GM15510 (cell line): ENCODE results near the gene FCHSD2.

Experiments used
- POLR2A ChIP-seq: IDR thresholded peaks from 3 replicates; pipeline ENCODE4 v1.6.1; 2011; ENCODE audit warnings: borderline replicate concordance; ENCODE audit not compliant: insufficient read length; ENCODE audit errors: extremely low read depth

The FCHSD2 gene

GRCh38 chr11:73176874-73177155 lies 34.7 kb upstream of the FCHSD2 start:
- TF ChIP-seq POLR2A = no peak

DNA sequence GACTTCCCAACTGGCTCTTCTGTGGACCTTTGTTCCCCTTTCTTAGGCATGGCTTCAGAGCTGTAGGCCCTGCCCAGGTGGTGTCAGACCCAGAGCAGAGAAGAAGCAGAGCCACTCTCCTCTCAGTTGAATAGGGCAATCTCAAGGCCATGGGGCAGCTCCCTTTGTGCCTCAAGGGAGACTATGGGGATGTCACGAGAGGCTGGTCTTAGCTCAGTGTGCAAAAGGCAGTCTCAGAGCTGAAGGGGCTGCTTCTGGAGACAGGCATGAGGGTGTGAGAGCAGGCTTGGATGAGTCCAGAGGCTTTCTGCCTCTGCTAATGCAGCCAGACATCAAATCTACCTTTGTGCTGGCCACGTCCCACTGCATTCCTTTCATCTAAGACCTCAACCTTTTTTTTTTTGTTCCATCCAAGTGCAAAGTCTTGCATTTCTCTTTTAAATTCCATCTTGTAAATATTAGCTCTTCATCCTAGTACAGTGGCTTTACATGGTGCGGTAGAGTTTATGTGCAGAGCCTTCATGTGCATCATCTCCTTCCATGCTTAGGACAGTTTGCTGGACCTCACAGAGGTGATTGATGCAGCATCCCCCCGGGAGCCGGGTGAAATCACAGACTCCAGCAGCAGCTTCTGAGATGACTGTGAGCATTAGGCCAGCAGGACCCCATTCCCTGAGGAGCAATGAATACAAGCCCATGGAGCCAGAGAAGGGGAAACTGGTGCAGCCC lies 34.2 kb upstream of the FCHSD2 start:
- no peak for TF ChIP-seq POLR2A

DNA sequence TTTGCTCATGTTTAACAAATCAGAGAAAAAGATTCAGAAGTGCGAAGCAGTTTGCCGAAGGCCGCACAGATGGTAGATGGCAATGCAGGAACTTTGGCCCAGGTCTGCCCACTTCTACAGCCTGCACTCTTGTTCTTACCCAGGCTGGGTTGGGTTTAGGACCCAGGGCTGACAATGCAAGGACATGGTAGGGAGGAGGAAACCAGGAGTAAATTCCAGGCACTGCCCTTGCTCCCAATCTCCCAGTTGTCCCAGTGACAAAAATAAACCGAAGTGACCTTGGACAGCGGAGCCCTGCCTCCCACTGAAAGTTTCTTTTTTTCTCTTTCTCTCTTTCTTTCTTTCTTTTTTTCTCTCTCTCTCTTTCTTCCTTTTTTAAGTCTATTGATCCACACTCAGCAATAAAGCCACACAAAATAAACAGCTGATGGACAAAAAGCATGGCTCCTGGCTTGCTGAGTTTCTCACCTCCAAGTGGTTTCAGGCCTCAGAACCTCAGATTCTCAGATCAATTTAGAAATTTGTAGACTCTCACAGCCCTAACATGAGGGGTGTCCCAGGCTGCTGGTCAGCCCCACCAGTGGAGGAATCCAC lies 33.5 kb upstream of the FCHSD2 start:
- no peak for TF ChIP-seq POLR2A

GRCh38 chr11:73174495-73174791 lies 32.3 kb upstream of the FCHSD2 start:
- TF ChIP-seq POLR2A = no peak

- no peak for TF ChIP-seq POLR2A
These were observed 31.8 kb upstream of the FCHSD2 start for GRCh38 chr11:73173755-73174494.

GRCh38 chr11:73172992-73173656 lies 31.0 kb upstream of the FCHSD2 start:
- TF ChIP-seq POLR2A = no peak

GRCh38 chr11:73171436-73172161 lies 29.5 kb upstream of the FCHSD2 start:
- no peak for TF ChIP-seq POLR2A

DNA sequence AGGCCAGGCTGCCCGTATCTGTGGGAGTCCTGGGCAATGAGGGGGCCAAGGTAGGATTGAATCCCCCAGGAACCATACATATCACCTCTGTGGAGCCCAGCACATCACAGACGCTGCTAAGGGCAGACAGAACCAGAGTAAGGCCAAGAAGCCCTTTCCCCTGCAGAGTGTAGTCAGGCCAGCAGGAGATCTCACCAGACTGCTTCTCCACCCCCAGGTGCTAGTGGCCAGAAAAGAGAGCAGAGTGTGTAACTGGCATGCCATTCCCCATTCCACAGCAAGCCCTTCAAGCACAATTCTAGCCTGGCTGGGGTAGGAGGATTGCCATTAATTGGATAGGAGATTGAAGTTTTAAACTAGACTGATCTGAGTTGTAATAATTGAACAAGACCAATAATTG lies 28.0 kb upstream of the FCHSD2 start:
- TF ChIP-seq POLR2A = no peak

DNA sequence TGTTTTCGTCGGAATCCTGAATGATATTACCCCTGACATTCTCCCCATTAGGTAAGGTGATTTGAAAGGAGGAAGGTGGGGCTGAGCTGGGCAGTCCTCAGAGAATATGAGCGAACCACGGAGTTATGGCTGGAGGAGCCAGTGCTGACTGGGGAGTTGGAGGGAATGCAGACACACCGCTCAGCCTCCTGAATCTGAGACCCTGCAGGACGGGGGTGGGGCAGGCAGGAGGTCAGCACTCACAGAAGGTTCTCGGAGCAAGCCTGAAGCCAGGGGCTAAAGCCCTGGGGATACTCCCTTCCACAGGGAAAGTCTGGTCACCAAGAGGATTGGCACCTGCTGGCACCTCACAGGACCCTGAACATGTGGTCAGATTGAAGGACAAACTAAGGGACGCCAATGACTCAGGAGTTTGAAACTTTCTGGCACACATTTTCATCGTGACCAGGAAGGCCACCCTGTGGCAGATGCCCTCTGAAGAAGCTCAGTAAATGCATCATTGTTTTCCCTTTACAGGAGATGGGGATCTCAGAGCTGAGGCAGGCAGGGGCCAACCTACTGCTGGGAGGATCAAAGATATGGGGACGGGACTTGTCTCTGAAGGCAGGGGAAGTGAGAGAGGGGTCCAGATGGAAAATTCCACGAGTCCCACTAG lies 26.9 kb upstream of the FCHSD2 start:
- no peak for TF ChIP-seq POLR2A

DNA sequence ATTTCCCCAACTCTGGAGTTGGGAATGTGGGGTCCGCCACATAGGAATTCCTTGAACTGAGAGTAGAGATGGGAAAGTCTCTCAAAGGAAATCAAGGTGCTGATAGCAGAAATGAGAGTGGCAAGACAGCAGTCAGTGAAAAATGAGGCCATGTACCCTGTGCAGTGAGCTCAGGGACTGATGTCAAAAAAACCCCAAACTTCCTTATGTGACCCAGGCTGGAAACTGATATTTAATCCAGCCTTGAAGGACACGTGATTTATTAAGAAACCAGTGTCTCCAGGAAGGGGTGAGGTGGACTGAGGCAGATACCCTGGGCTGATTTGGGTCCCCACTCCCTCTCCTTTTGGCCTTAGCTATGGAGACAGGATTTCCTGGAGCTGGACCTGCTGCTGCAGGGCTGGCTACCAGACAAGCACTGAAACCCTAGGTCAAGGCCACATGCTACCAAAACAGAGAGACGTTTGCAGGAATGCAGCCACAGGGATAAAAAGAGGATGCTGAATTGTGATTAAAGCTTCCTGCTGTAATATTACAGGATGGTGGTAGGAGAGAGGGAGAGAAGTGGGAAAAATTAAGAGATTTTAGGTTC lies 25.3 kb upstream of the FCHSD2 start:
- TF ChIP-seq POLR2A = no peak

DNA sequence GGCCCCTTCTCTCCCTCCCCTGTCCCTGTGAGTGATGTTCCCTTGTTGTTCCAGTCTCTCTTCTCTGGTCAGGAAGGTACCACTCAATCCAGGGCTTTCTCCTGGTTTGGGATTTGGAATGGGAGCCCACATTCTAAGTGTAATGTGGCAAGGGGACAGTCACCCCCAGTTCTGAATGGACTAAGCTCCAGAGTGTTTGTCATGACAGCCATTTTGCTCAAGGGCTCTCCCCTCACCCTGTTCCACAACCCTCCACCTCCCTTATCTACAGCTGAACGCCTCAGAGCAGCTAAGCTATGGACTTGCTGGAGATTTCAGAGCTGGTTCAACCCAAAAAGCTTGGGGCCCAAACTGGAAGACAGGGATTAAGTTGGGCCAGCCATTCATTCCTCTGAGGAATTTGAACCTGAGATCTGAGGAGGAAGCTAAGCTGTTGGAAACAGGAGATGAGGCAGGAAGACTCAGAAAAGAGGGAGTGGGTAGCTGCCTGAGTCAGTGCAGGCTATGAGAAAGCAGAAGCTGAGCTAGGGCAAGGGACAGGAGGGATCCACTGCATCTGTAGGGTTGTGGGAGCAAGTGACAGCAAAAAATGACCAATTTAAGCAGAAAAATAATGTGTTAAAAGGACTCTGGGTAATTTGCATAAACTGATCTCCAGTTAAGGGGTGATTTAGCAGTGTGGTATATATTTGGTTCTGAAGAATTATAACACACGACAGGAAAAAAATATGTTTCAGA lies 22.9 kb upstream of the FCHSD2 start:
- TF ChIP-seq POLR2A = no peak

- no peak for TF ChIP-seq POLR2A
These were observed 21.6 kb upstream of the FCHSD2 start for GRCh38 chr11:73163638-73164174.

DNA sequence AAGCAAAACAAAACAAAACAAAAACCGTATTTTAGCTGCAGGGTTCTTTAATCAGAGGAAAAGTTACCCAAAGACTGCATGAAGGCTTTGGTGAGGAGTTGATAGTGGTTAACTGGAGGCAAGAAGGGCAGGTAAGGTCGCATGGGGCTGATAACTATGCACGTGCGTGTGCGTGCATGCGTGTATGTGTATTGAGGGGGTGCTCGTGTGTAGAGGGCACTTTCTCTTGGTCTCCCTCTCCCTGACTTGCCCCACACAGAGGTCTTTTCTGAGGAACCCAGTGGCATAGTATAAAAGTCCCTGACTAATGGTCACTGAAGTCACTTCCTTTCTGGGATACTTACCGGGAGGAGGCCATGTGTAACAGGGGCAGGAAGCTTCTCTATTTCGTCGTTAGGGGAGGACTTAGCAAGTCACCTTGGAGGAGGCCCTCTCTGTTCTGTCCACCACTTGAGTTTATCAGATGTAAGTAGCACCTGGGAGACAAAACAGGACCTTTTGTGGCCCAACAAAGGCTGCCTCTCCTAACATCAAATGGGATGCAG lies 20.1 kb upstream of the FCHSD2 start:
- no peak for TF ChIP-seq POLR2A
